Activated CD4-positive, alpha-beta memory T cell treated with anti-CD3 and anti-CD28 coated beads for 36 hours (primary cell): ENCODE data around the gene ABCC4. TPM values are rescaled to one million over a fixed set of nuclear protein-coding genes. Genes with fewer than 3 reads are reported as not detected.

ENCODE experiments used
- CTCF ChIA-PET: fragments of 350-600 bp; sonication (Branson Sonifier 250); formaldehyde crosslinking; loops from one replicate; lab custom pipeline; 2021; ENCODE audit warnings: antibody characterized with exemption, inconsistent platforms; lab: Charles Lee
- POLR2A ChIA-PET: fragments of 350-600 bp; sonication (Branson Sonifier 250); formaldehyde crosslinking; loops from one replicate; lab custom pipeline; 2021; ENCODE audit warnings: antibody characterized with exemption; lab: Charles Lee
- DNase-seq: peaks from one replicate; pipeline ENCODE4 v3.0.0-alpha.2; 2020
- H3K27ac Mint-ChIP-seq: one replicate; pipeline ENCODE4 v1.8.0; 2021; ENCODE audit warnings: mixed read lengths
- H3K27me3 Mint-ChIP-seq: one replicate; pipeline ENCODE4 v1.8.0; 2021; ENCODE audit warnings: mixed read lengths
- H3K36me3 Mint-ChIP-seq: one replicate; pipeline ENCODE4 v1.8.0; 2021; ENCODE audit warnings: mixed read lengths
- H3K4me1 Mint-ChIP-seq: one replicate; pipeline ENCODE4 v1.8.0; 2021; ENCODE audit warnings: low read depth, mixed read lengths
- H3K4me3 Mint-ChIP-seq: one replicate; pipeline ENCODE4 v1.8.0; 2021; ENCODE audit warnings: mild to moderate bottlenecking, mixed read lengths
- H3K9me3 Mint-ChIP-seq: one replicate; pipeline ENCODE4 v1.8.0; 2021; ENCODE audit warnings: mixed read lengths
- intact Hi-C: fragments of 100-400 bp; cut with micrococcal nuclease; formaldehyde crosslinking; loops from one replicate; pipeline ENCODE4 v1.15.1; 2023
- total RNA-seq, 2 experiments: library from RNA; stranded (reverse); gene quantifications; one replicate each; pipeline ENCODE4 v1.2.3, GENCODE V29; 2021

The ABCC4 gene
- total RNA-seq, 2 experiments from 2014 or later: 6.9 to 8.7 TPM

DNA sequence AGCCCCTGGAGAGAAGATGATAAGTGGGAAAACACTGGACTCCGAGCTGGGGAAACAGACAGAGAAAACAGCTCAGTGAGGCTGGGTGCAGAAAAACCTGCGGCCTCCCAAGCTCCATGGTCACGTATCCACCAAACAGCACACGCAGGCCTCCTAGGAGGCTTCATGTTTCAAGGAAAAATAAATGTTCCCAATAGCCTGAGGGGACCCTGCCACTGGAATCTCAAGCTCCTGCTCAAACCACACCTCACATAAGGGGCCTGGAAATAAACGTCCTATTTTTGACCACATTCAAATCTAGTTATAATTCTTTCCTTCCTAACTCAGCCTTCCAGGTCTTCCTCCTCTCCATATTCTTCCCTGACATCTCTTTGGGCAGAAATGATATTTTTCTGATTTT, 225.7 kb downstream of the ABCC4 start:
- POLR2A ChIA-PET: no interaction called here
- H3K9me3 Mint-ChIP-seq: no peaks in the 10 kb centered on the region
- H3K36me3 Mint-ChIP-seq: peaks cover 42% of the 10 kb centered on the region
- H3K4me1 Mint-ChIP-seq: no peaks in the 10 kb centered on the region
- no peaks in the 10 kb centered on the region for H3K27me3 Mint-ChIP-seq
- no peak overlapping the region for H3K4me3 Mint-ChIP-seq
- CTCF ChIA-PET: interaction anchor here (1.2 kb wide), 1 partner anchor 114 kb away, joined by 3 read pairs; no protein-coding TSS in a partner anchor
- intact Hi-C loops: no loop called here
- no peak for DNase-seq
- no peak overlapping the region for H3K27ac Mint-ChIP-seq

DNA sequence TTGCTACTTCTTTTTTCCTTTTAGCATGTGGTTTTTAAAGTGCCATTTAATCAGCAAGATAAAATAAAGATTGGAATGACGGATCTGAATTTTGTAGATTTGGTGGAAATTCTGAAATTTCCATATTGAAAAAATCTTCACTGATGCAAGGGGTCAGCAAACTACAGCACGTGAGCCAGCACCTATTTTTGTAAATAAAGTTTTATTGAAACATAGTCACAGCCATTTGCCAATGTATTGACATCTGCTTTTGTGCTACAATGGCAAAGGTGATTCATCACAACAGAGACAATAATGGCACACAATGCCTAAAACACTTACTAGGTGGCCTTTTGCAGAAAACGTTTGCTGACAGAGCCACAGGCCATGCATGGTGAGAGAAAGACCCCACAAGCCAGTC, 226.4 kb downstream of the ABCC4 start:
- H3K27me3 Mint-ChIP-seq: no peaks in the 10 kb centered on the region
- peaks cover 45% of the 10 kb centered on the region for H3K36me3 Mint-ChIP-seq
- H3K4me1 Mint-ChIP-seq: no peaks in the 10 kb centered on the region
- H3K27ac Mint-ChIP-seq: no peak overlapping the region
- CTCF ChIA-PET: interaction anchor here (1.2 kb wide), 1 partner anchor 114 kb away, joined by 3 read pairs; no protein-coding TSS in a partner anchor
- H3K4me3 Mint-ChIP-seq: no peak overlapping the region
- intact Hi-C loops: no loop called here
- POLR2A ChIA-PET: interaction anchor here (0.5 kb wide), 1 partner anchor 323 kb away, joined by 3 read pairs; no protein-coding TSS in a partner anchor
- H3K9me3 Mint-ChIP-seq: no peaks in the 10 kb centered on the region
- no peak for DNase-seq

DNA sequence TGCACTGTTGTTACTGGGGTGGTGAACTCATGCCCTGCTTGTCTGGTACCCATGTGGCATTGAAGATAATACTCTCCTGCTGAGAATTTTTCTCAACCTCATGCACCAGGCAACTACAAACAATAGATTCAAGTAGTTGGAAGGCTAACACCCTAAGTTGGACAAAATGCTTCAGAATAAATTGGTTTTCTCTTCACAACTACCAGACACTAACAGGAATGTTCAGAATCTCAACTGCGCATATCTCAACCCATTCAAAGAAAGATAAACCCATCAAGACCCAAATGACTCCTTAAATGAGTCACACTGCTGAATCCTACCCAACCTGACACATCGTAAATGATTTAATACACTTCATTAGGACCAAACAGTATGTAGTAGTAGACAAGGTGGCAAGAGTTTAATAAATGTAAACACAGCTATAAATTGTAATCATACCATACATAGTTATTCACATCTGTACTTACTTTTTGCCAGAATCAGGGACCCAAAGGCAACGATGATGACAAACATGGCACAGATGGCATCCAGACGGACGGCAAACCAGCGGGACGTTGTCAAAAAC, 227.4 kb downstream of the ABCC4 start:
- no peaks in the 10 kb centered on the region for H3K4me1 Mint-ChIP-seq
- ChIA-PET CTCF (no interaction called here), POLR2A (no interaction called here)
- intact Hi-C loops: no loop called here
- no peaks in the 10 kb centered on the region for H3K9me3 Mint-ChIP-seq
- peaks cover 51% of the 10 kb centered on the region for H3K36me3 Mint-ChIP-seq
- DNase-seq: no peak
- no peaks in the 10 kb centered on the region for H3K27me3 Mint-ChIP-seq
- H3K27ac Mint-ChIP-seq: no peak overlapping the region
- H3K4me3 Mint-ChIP-seq: no peak overlapping the region

DNA sequence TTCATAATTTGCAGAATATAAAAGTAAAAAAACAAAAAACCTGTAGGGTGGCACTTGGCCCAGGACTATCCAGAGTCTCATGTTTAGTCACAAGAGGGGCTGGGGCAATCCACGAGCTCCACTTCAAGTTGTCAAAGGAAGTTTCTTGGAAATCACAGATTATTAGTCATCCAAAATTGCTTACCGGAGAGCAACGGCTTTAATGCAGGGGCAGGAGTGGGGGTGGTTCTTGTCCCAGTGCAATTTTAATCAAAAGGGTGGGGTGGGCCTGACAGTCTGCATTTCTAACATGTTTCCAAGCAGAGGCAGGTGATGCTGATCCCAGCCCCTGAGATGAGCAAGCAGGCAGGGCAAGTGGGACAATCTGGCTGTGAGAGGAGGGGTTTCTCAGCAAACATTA, 233.9 kb downstream of the ABCC4 start:
- intact Hi-C loops: no loop called here
- Mint-ChIP-seq H3K27ac (no peak overlapping the region), H3K27me3 (no peaks in the 10 kb centered on the region), H3K4me1 (no peaks in the 10 kb centered on the region), H3K36me3 (peaks cover 42% of the 10 kb centered on the region), H3K9me3 (no peaks in the 10 kb centered on the region), H3K4me3 (no peak overlapping the region)
- ChIA-PET CTCF (no interaction called here), POLR2A (no interaction called here)
- no peak for DNase-seq

DNA sequence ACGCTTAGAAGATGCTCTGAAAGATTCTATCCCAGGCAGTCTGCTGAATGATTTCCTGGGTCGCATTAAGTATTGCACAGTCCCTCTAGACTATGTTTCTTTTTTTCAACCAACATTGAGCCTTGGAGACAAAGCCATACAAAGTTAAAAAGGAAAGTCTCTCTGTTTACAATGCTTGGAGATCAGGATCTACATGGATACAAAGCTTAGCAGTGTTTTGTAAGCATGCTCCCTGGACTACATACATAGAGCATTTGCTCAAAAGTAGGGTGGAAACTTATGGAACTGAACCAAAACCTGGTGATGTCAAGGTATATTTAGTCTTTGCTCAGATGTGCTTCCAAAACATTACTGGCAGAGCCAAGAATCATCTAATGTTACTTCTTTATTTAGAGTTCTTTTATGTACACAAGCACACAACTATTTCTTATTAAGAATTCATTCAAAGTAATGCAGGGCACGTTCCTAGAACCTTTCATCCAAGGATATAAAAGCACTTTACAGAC, 241.2 kb downstream of the ABCC4 start:
- no peaks in the 10 kb centered on the region for H3K27me3 Mint-ChIP-seq
- ChIA-PET CTCF (no interaction called here), POLR2A (no interaction called here)
- no peak for DNase-seq
- no peak overlapping the region for H3K4me3 Mint-ChIP-seq
- peaks cover 18% of the 10 kb centered on the region for H3K36me3 Mint-ChIP-seq
- no peaks in the 10 kb centered on the region for H3K4me1 Mint-ChIP-seq
- no peak overlapping the region for H3K27ac Mint-ChIP-seq
- no peaks in the 10 kb centered on the region for H3K9me3 Mint-ChIP-seq
- intact Hi-C loops: no loop called here

DNA sequence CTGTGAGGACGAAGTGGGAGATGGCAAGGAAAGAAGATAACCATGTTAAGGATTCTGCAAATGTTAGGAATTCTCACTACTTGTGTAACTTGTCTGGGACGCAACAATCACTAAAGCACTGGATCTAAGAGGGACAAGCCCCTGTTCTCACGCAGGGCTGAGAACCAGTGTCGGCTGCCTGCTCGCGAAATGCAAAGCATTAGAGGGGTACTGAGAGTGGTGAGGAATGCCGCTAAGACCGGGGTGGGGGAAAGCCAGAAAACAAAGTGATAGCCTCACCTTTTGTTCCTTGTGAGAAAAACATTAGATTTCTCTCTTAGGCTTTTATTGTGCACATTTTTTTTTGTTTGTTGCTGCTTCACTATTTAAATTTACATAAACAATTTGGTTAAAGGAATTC, 241.9 kb downstream of the ABCC4 start:
- DNase-seq: no peak
- Mint-ChIP-seq H3K36me3 (peaks cover 18% of the 10 kb centered on the region), H3K4me3 (no peak overlapping the region), H3K4me1 (no peaks in the 10 kb centered on the region), H3K27ac (no peak overlapping the region), H3K9me3 (no peaks in the 10 kb centered on the region), H3K27me3 (no peaks in the 10 kb centered on the region)
- POLR2A ChIA-PET: no interaction called here
- intact Hi-C loops: no loop called here
- CTCF ChIA-PET: no interaction called here

DNA sequence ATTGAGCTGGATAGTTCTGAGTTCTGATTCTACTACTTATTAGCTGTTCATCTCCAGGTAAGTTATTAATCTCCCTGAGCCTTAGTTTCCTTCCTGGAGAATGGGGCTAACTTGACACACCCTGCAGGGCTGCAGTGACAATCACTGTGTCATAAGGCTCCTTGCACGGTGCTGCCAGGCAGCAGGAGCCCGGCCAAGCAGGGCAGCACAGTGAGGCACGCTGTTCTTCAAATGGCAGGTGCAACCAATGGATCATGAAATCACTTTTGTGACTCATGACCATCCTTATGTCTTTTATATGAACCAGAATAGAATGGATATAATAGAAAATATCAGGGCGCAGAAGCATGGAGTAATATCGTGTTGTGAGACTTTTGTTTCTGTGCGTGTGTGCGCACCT, 242.6 kb downstream of the ABCC4 start:
- no peaks in the 10 kb centered on the region for H3K27me3 Mint-ChIP-seq
- peaks cover 18% of the 10 kb centered on the region for H3K36me3 Mint-ChIP-seq
- no peak overlapping the region for H3K27ac Mint-ChIP-seq
- H3K9me3 Mint-ChIP-seq: no peaks in the 10 kb centered on the region
- no peak for DNase-seq
- H3K4me3 Mint-ChIP-seq: no peak overlapping the region
- ChIA-PET CTCF (no interaction called here), POLR2A (no interaction called here)
- no peaks in the 10 kb centered on the region for H3K4me1 Mint-ChIP-seq
- intact Hi-C loops: no loop called here

DNA sequence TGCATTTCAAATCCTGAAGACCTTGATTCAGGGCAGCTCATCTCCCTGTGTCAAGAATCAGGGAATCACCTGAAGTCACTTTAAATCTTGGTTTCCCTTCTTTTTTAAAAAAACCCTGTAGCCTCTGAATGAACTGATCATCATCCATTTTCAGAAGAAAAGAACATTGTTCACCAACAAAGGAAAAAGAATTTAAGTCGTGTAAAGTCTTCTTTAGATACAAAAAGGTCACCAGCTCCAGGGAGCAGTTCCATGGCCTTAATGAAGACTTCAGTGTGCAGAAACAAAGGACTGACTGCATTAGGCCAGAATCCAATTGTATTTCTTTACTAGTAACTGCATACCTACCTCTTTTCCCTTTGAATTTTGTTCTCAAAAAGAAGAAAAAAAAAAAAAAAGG, 245.0 kb downstream of the ABCC4 start:
- H3K27ac Mint-ChIP-seq: no peak overlapping the region

DNA sequence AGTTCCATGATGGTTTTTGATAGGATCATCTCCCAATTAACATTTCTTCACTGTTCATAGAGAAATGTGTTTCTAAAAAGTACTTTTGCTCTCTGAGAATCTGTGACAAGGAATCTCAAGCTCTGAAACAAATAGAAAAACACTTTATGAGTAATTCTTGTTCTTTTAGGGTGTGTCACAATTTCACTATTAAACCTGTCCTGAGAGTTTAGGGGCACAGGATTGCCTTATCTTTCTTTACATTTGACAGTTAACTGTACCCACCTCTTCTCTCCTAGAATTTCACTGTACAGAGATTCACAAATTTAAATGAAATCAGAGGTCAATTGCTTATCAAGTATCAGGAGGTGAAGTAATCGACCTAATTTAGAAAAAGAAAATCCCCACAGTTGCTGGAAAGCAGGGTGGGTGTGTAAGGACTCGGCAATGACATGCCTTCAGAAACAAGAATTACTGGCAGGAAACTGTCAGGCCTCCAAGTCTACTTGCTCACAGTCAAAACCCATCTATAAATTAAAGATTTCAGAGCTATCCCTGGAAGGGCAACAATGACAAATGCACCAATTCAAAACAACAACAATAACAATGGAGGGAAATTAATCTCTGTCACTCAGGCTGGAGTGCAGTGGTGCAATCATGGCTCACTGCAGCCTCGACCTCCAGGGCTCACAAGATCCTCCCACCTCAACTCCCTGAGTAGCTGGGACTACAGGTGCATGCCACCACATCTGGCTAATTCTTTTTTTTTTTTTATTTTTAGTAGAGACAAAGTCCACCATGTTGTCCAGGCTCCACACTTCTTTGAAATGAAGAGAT, 250.2 kb downstream of the ABCC4 start:
- H3K4me3 Mint-ChIP-seq: no peak overlapping the region
- peaks cover 19% of the 10 kb centered on the region for H3K4me1 Mint-ChIP-seq
- peaks cover 18% of the 10 kb centered on the region for H3K36me3 Mint-ChIP-seq
- DNase-seq: peak; percentile 41
- CTCF ChIA-PET: interaction anchor here (1.0 kb wide), 1 partner anchor 131 kb away, joined by 3 read pairs; no protein-coding TSS in a partner anchor
- no peaks in the 10 kb centered on the region for H3K27me3 Mint-ChIP-seq
- no peaks in the 10 kb centered on the region for H3K9me3 Mint-ChIP-seq
- POLR2A ChIA-PET: no interaction called here
- intact Hi-C loops: loop anchor here (1.0 to 5.0 kb wide), 7 partner anchors 49 to 632 kb away; no protein-coding TSS in a partner anchor
- H3K27ac Mint-ChIP-seq: peak overlapping the region; percentile 56

More for the DNA sequence above, 245.0 kb downstream of the ABCC4 start:
- POLR2A ChIA-PET: no interaction called here
- Mint-ChIP-seq H3K4me3 (no peak overlapping the region), H3K9me3 (no peaks in the 10 kb centered on the region), H3K27me3 (no peaks in the 10 kb centered on the region), H3K36me3 (peaks cover 15% of the 10 kb centered on the region), H3K4me1 (peaks cover 1% of the 10 kb centered on the region)
- intact Hi-C loops: no loop called here
- CTCF ChIA-PET: no interaction called here
- DNase-seq: no peak

DNA sequence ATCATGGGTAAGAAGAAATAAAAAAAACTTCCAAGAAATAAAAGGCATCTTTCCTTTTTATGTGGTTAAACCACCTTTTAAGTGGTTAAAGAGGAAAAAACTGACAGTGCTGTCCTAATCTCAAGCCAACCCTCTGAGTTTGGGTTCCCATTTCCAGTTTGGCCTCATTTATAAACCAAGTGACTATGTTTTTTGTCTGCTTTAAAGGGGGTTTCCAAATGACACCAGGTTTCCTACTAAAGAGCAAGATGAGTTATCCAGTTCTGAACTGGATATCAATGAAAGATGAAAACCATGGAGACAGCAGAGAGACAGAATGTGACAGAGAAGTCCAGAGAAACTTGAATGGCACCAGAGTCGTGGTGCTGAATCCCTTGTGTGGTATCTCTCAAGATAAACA, 251.5 kb downstream of the ABCC4 start:
- DNase-seq: peak; percentile 11
- CTCF ChIA-PET: no interaction called here
- intact Hi-C loops: loop anchor here (1.0 to 5.0 kb wide), 6 partner anchors 51 to 630 kb away; no protein-coding TSS in a partner anchor
- H3K4me1 Mint-ChIP-seq: peaks cover 22% of the 10 kb centered on the region
- POLR2A ChIA-PET: no interaction called here
- no peaks in the 10 kb centered on the region for H3K27me3 Mint-ChIP-seq
- H3K9me3 Mint-ChIP-seq: no peaks in the 10 kb centered on the region
- H3K4me3 Mint-ChIP-seq: no peak overlapping the region
- H3K36me3 Mint-ChIP-seq: peaks cover 22% of the 10 kb centered on the region
- H3K27ac Mint-ChIP-seq: peak overlapping the region; percentile 30

DNA sequence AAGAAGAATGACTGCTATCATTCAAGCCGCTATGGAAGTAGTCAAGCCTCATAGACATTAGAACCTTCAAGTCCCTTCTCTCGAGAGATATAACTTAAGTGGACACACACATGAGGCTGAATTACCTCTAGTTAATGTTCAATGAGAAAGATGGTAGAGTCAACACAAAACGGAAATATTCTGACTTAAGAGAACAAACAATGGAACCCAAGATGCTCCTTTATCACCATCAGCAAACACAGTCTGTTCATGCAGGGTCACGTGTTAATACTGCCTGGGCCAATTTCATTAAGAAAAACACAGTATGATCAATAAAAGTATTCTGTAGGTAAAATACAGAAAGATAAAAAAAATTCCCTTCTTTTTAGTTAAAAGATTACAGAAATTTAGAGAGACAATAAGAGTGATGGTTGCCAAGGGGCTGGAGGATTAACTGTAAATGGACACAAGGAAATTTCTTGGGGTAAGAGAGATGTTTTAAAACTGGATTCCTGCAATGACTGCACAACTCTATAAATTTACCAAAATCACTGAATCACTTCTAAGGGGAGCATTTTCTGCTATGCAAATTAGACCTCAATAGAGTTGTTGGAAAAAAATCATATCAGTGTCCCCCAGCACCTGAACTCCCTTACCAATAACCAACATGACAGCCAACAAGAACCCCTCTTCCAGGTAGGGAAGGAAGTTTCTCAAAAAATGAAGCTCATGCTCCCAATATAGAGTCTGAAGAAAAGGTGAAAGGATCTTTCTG, 256.6 kb downstream of the ABCC4 start:
- Mint-ChIP-seq H3K27ac (no peak overlapping the region), H3K4me3 (no peak overlapping the region), H3K9me3 (no peaks in the 10 kb centered on the region), H3K4me1 (peaks cover 4% of the 10 kb centered on the region), H3K36me3 (peaks cover 56% of the 10 kb centered on the region), H3K27me3 (no peaks in the 10 kb centered on the region)
- ChIA-PET POLR2A (no interaction called here), CTCF (interaction anchor here (1.3 kb wide), 1 partner anchor 145 kb away, joined by 5 read pairs; no protein-coding TSS in a partner anchor)
- DNase-seq: no peak
- intact Hi-C loops: no loop called here

DNA sequence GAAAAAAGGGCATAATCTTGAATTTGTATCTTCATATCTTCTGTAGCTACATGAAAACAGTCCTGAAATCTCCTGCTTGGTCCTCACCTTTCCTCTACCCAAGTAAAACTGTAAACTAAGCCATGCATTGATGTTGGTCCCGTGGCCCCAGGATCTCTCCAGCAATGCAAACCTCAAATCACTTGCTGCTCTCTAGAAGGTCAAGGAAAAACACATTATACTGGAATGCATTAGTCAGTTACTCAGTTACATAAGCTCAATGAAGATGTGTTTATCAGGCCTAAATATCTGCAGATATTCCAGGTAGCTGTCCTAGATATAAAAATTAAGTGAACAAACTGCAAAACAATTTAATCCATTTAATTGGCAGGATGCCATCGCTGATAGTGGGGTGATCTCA, 261.8 kb downstream of the ABCC4 start:
- peaks cover 1% of the 10 kb centered on the region for H3K4me1 Mint-ChIP-seq
- peaks cover 51% of the 10 kb centered on the region for H3K36me3 Mint-ChIP-seq
- no peak overlapping the region for H3K4me3 Mint-ChIP-seq
- ChIA-PET POLR2A (no interaction called here), CTCF (no interaction called here)
- no peak overlapping the region for H3K27ac Mint-ChIP-seq
- intact Hi-C loops: no loop called here
- H3K9me3 Mint-ChIP-seq: no peaks in the 10 kb centered on the region
- no peak for DNase-seq
- H3K27me3 Mint-ChIP-seq: no peaks in the 10 kb centered on the region
